AG08396 (cell line): ENCODE measurements around the gene KRTAP10-5.
"Not testable (repeated sequence)": the region's sequence is repeated elsewhere in the genome, so short reads cannot be mapped to it uniquely, and the experiment has no call there.

Experiments
- DNase-seq: peaks from one replicate; pipeline ENCODE4 v3.0.0; 2012; ENCODE audit warnings: low spot score, mixed read lengths

The KRTAP10-5 gene

GRCh38 chr21:44580231-44580821, at the start of gene KRTAP10-5:
TSS of gene KRTAP10-5 (minus strand) at chr21:44580604. CDS start at chr21:44580578, 26 bp downstream.
- not testable (repeated sequence) for DNase-seq

- no peak for DNase-seq
Measured at GRCh38 chr21:44628707-44629391, 48.4 kb upstream of the KRTAP10-5 start.

- DNase-seq = not testable (repeated sequence)
Measured at GRCh38 chr21:44627831-44628233, 47.4 kb upstream of the KRTAP10-5 start.

- not testable (repeated sequence) for DNase-seq
Measured at GRCh38 chr21:44627181-44627822, 46.9 kb upstream of the KRTAP10-5 start.

- no peak for DNase-seq
Measured at GRCh38 chr21:44626673-44627143, 46.3 kb upstream of the KRTAP10-5 start, which contains the start of gene KRTAP10-9. TSS of gene KRTAP10-9 (plus strand) at chr21:44627093. CDS start at chr21:44627172, 79 bp downstream.

- DNase-seq = no peak
Measured at GRCh38 chr21:44626262-44626661, 45.9 kb upstream of the KRTAP10-5 start.

- DNase-seq = no peak
Measured at GRCh38 chr21:44625756-44626155, 45.4 kb upstream of the KRTAP10-5 start.

- DNase-seq = no peak
Measured at GRCh38 chr21:44623575-44623974, 43.2 kb upstream of the KRTAP10-5 start.

GRCh38 chr21:44619886-44620285, 39.5 kb upstream of the KRTAP10-5 start:
- DNase-seq = no peak

- DNase-seq = no peak
Measured at GRCh38 chr21:44618909-44619308, 38.5 kb upstream of the KRTAP10-5 start.

- no peak for DNase-seq
Measured at GRCh38 chr21:44618504-44618903, 38.1 kb upstream of the KRTAP10-5 start.

- no peak for DNase-seq
Measured at GRCh38 chr21:44617071-44617501, 36.7 kb upstream of the KRTAP10-5 start.

GRCh38 chr21:44616591-44616926, 36.2 kb upstream of the KRTAP10-5 start:
- no peak for DNase-seq

- no peak for DNase-seq
Measured at GRCh38 chr21:44615911-44616590, 35.6 kb upstream of the KRTAP10-5 start.

GRCh38 chr21:44615466-44615865, 35.1 kb upstream of the KRTAP10-5 start:
- no peak for DNase-seq

- DNase-seq = no peak
Measured at GRCh38 chr21:44614961-44615391, 34.6 kb upstream of the KRTAP10-5 start.

GRCh38 chr21:44614161-44614631, 33.8 kb upstream of the KRTAP10-5 start:
- DNase-seq = no peak

GRCh38 chr21:44613386-44614155, 33.2 kb upstream of the KRTAP10-5 start:
- DNase-seq = no peak

- no peak for DNase-seq
Measured at GRCh38 chr21:44612669-44613229, 32.3 kb upstream of the KRTAP10-5 start.

- DNase-seq = no peak
Measured at GRCh38 chr21:44612029-44612486, 31.7 kb upstream of the KRTAP10-5 start, which contains the start of gene KRTAP10-8. TSS of gene KRTAP10-8 (plus strand) at chr21:44612079. CDS start at chr21:44612101, 22 bp downstream.

- DNase-seq = no peak
Measured at GRCh38 chr21:44611551-44611950, 31.1 kb upstream of the KRTAP10-5 start.
